ENCODE measurements around the gene SARS1. TPM values are rescaled to one million over a fixed set of nuclear protein-coding genes. Genes with fewer than 3 reads are reported as not detected.

SARS1 gene
- total and polyA plus RNA-seq, 4 donors: 118 to 212 (median 147) TPM

DNA sequence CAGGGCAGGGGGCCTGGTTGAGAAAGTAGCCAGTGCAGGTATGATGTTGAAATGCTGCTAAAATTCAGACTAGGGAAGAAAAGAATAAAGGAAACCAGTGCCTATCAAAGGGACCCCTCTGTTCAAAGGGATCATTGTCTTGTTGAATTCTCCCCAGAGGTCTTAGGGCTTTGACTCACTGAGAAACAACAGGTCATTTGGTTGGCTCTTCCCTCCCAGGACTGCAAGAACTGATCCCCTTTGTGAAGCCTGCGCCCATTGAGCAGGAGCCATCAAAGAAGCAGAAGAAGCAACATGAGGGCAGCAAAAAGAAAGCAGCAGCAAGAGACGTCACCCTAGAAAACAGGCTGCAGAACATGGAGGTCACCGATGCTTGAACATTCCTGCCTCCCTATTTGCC, 23.8 kb downstream of the SARS1 start:
- TF ChIP-seq, protein P1, sequence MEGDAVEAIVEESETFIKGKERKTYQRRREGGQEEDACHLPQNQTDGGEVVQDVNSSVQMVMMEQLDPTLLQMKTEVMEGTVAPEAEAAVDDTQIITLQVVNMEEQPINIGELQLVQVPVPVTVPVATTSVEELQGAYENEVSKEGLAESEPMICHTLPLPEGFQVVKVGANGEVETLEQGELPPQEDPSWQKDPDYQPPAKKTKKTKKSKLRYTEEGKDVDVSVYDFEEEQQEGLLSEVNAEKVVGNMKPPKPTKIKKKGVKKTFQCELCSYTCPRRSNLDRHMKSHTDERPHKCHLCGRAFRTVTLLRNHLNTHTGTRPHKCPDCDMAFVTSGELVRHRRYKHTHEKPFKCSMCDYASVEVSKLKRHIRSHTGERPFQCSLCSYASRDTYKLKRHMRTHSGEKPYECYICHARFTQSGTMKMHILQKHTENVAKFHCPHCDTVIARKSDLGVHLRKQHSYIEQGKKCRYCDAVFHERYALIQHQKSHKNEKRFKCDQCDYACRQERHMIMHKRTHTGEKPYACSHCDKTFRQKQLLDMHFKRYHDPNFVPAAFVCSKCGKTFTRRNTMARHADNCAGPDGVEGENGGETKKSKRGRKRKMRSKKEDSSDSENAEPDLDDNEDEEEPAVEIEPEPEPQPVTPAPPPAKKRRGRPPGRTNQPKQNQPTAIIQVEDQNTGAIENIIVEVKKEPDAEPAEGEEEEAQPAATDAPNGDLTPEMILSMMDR (IDR thresholded peaks at IDR 0.05; ENCODE audit: control extremely low read depth, extremely low read depth): no peak
- Histone ChIP-seq H3K4me1 (ENCODE audit: control insufficient read depth in 5 of 5, insufficient read depth in 5 of 5, low read length in 5 of 5) (peaks cover 0 to 22% (median 5%) of the 10 kb centered on the region in 5 donors), H3K9ac (ENCODE audit: insufficient read depth in 1 of 2, low read length in 2 of 2) (no peak overlapping the region), H3K36me3 (ENCODE audit: control insufficient read depth in 4 of 4, insufficient read depth in 4 of 4, low read length in 4 of 4) (peaks cover 26 to 49% (median 40%) of the 10 kb centered on the region in 4 donors), H3K27ac (ENCODE audit: low read depth in 1 of 2, low read length in 1 of 2) (no peak overlapping the region), H3K4me3 (no peak overlapping the region), H3K9me3 (ENCODE audit: control insufficient read depth in 4 of 4, insufficient read depth in 3 of 4, low read length in 3 of 4) (no peaks in the 10 kb centered on the region), H3K27me3 (ENCODE audit: control insufficient read depth in 3 of 3, insufficient read depth in 3 of 3, low read length in 2 of 3) (no peaks in the 10 kb centered on the region)
- DNase-seq (no peak), ATAC-seq (ENCODE audit: insufficient read depth, low FRiP score) (no peak)
- 97 to 98% methylated on average over 3 of the region's 3 CpGs for WGBS, 2 donors

DNA sequence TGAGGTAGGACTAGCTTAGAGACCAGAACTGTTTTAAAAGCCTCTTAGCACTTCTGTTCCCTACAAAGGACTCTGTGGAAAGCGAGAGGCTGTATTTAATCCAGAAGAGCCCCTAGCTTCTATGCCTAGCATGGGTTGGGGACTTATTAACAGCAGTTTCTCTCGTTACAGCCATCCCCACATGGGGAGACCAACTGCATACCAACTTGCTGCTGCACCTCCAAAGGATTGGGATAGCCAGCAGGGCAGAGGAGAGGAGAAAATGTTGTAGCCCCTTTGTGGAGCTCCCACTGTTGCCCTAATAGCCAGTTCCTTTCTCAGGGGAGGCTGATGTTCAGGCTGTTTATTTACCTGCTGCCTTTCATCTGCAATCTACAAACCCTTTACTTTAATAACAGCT, 24.7 kb downstream of the SARS1 start:
- 92 to 96% methylated on average over 2 of the region's 2 CpGs for WGBS, 2 donors
- H3K9me3 ChIP-seq (ENCODE audit: control insufficient read depth in 4 of 4, insufficient read depth in 3 of 4, low read length in 3 of 4): no peaks in the 10 kb centered on the region
- H3K36me3 ChIP-seq (ENCODE audit: control insufficient read depth in 4 of 4, insufficient read depth in 4 of 4, low read length in 4 of 4): peaks cover 26 to 44% (median 34%) of the 10 kb centered on the region in 4 donors
- DNase-seq (no peak), ATAC-seq (ENCODE audit: insufficient read depth, low FRiP score) (no peak)
- peaks cover 0 to 25% (median 5%) of the 10 kb centered on the region in 5 donors for H3K4me1 ChIP-seq (ENCODE audit: control insufficient read depth in 5 of 5, insufficient read depth in 5 of 5, low read length in 5 of 5)
- TF ChIP-seq, protein P1 (IDR thresholded peaks at IDR 0.05; ENCODE audit: control extremely low read depth, extremely low read depth): no peak
- no peak overlapping the region for H3K9ac ChIP-seq (ENCODE audit: insufficient read depth in 1 of 2, low read length in 2 of 2)
- H3K4me3 ChIP-seq: no peak overlapping the region
- no peak overlapping the region for H3K27ac ChIP-seq (ENCODE audit: low read depth in 1 of 2, low read length in 1 of 2)
- no peaks in the 10 kb centered on the region for H3K27me3 ChIP-seq (ENCODE audit: control insufficient read depth in 3 of 3, insufficient read depth in 3 of 3, low read length in 2 of 3)

DNA sequence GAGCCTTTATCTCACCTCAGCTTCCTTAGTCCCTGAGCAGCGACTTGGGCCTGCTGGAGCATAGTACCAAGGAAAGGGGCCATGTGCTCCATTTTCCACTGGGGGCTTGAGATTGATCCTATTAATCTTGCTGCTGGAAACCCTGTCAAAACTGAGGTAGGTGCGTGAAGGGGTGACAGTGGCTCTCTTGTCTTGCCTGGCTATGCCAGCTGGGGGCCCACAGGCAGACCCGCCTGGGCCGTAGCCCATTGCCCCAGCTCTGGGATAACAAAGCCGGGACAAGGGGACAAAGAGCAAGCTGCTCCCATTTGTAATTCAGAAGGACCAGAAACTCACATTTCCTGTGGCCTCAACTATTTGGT, 25.3 kb downstream of the SARS1 start:
- TF ChIP-seq, protein P1 (IDR thresholded peaks at IDR 0.05; ENCODE audit: control extremely low read depth, extremely low read depth): no peak
- no peak overlapping the region for H3K27ac ChIP-seq (ENCODE audit: low read depth in 1 of 2, low read length in 1 of 2)
- peaks cover 26 to 42% (median 34%) of the 10 kb centered on the region in 4 donors for H3K36me3 ChIP-seq (ENCODE audit: control insufficient read depth in 4 of 4, insufficient read depth in 4 of 4, low read length in 4 of 4)
- no peaks in the 10 kb centered on the region for H3K9me3 ChIP-seq (ENCODE audit: control insufficient read depth in 4 of 4, insufficient read depth in 3 of 4, low read length in 3 of 4)
- no peak for DNase-seq
- 89 to 90% methylated on average over 5 of the region's 5 CpGs for WGBS, 2 donors
- no peaks in the 10 kb centered on the region for H3K27me3 ChIP-seq (ENCODE audit: control insufficient read depth in 3 of 3, insufficient read depth in 3 of 3, low read length in 2 of 3)
- H3K4me1 ChIP-seq (ENCODE audit: control insufficient read depth in 5 of 5, insufficient read depth in 5 of 5, low read length in 5 of 5): peaks cover 0 to 25% (median 5%) of the 10 kb centered on the region in 5 donors
- no peak overlapping the region for H3K9ac ChIP-seq (ENCODE audit: insufficient read depth in 1 of 2, low read length in 2 of 2)
- no peak for ATAC-seq (ENCODE audit: insufficient read depth, low FRiP score)
- H3K4me3 ChIP-seq: no peak overlapping the region
